GM12878 (cell line): ENCODE measurements around the gene TMEM120B. TPM values are rescaled to one million over a fixed set of nuclear protein-coding genes. Genes with fewer than 3 reads are reported as not detected.

ENCODE experiments used
- ATAC-seq: fragments of 200-7000 bp; cut with Tn5 transposase; 3 replicates; pipeline ENCODE4 v1.9.1; 2020; ENCODE audit warnings: mild to moderate bottlenecking, moderate library complexity
- BruUV-seq: library from RNA; stranded (reverse); fragments of 400-500 nt; replicated peaks from 2 replicates; lab custom pipeline; 2021; lab: Mats Ljungman, UMichigan
- CTCF ChIA-PET: fragments of 300-600 bp; sonication (Branson Sonifier 250); formaldehyde crosslinking; extraction: SDS; loops from one replicate; lab custom pipeline; 2021; ENCODE audit warnings: inconsistent platforms; lab: Yijun Ruan, JAX
- POLR2A ChIA-PET: fragments of 350-600 bp; formaldehyde crosslinking; extraction: SDS; loops from one replicate; lab custom pipeline; 2021; ENCODE audit warnings: inconsistent platforms; lab: Charles Lee
- RAD21 ChIA-PET: fragments of 300-600 bp; sonication (Branson Sonifier 250); formaldehyde crosslinking; loops from one replicate; lab custom pipeline; 2023; ENCODE audit warnings: antibody characterized with exemption; ENCODE audit not compliant: unreplicated experiment; lab: Charles Lee
- SMC1A ChIA-PET: fragments of 300-600 bp; sonication (Branson Sonifier 250); formaldehyde crosslinking; loops from one replicate; lab custom pipeline; 2023; ENCODE audit not compliant: unreplicated experiment, uncharacterized antibody; lab: Charles Lee
- DNase-seq: peaks from one replicate; pipeline ENCODE4 v3.0.0-alpha.2; 2011; ENCODE audit warnings: low read depth, low spot score
- FAIRE-seq: peaks from 3 replicates; lab custom pipeline; 2011; peaks lifted over from hg19 to GRCh38; lab: Jason Lieb, UNC
- H2AFZ ChIP-seq: 2 replicates; pipeline ENCODE4 v1.6.0; 2011; ENCODE audit warnings: low read depth, low read length, control low read depth; ENCODE audit not compliant: control insufficient read depth
- H3K27ac ChIP-seq: 2 replicates; pipeline ENCODE4 v1.5.1; 2011; ENCODE audit warnings: control low read depth; ENCODE audit not compliant: control insufficient read depth, insufficient read depth
- H3K27me3 ChIP-seq, 2 experiments: replicated peaks in 1 of 2; 2 replicates each; pipeline versions ENCODE4 v1.6.0 to v1.6.1; 2011; ENCODE audit warnings: low read length in 1 of 2; ENCODE audit not compliant: control insufficient read depth in 2 of 2, insufficient read depth in 2 of 2
- H3K36me3 ChIP-seq, 2 experiments: 2 replicates each; pipeline ENCODE4 v1.5.1; 2011; ENCODE audit warnings: low read length in 1 of 2; ENCODE audit not compliant: control insufficient read depth in 2 of 2, insufficient read depth in 2 of 2
- H3K4me1 ChIP-seq: 2 replicates; pipeline ENCODE4 v1.6.1; 2011; ENCODE audit warnings: mild to moderate bottlenecking, low read length, moderate library complexity, mixed read lengths; ENCODE audit not compliant: control insufficient read depth, insufficient read depth
- H3K4me2 ChIP-seq: 2 replicates; pipeline ENCODE4 v1.6.0; 2011; ENCODE audit warnings: control low read depth; ENCODE audit not compliant: control insufficient read depth, insufficient read depth
- H3K4me3 ChIP-seq: fragments of 200-600 bp; sonication (generic); 2 replicates; pipeline ENCODE4 v1.5.1; 2016
- H3K79me2 ChIP-seq: 2 replicates; pipeline ENCODE4 v1.6.0; 2011; ENCODE audit warnings: low read length; ENCODE audit not compliant: control insufficient read depth, insufficient read depth
- H3K9ac ChIP-seq: 2 replicates; pipeline ENCODE4 v1.8.0; 2011; ENCODE audit warnings: low read length, control low read depth, mixed read lengths; ENCODE audit not compliant: control insufficient read depth, insufficient read depth
- H3K9me3 ChIP-seq: replicated peaks from 3 replicates; pipeline ENCODE4 v1.5.1; 2011; ENCODE audit warnings: mild to moderate bottlenecking, low read length; ENCODE audit not compliant: control insufficient read depth, insufficient read depth
- H4K20me1 ChIP-seq: 2 replicates; pipeline ENCODE4 v1.6.0; 2011; ENCODE audit not compliant: control insufficient read depth, insufficient read depth
- GATAD2B ChIP-seq: fragments of 450-650 bp; conservative IDR thresholded peaks from 2 replicates; pipeline ENCODE4 v1.6.1; 2017; ENCODE audit warnings: low read depth, mild to moderate bottlenecking, moderate library complexity
- RFX5 ChIP-seq: IDR thresholded peaks from 2 replicates; pipeline ENCODE4 v1.6.1; 2011; ENCODE audit warnings: low read depth, low read length, improper control_type of control experiment
- SMARCA5 ChIP-seq: fragments of 450-650 bp; IDR thresholded peaks from 2 replicates; pipeline ENCODE4 v1.6.1; 2017; ENCODE audit warnings: mild to moderate bottlenecking
- WGBS: methylation state at CpG from one replicate; pipeline ENCODE4 v1.1.6; 2016; ENCODE audit warnings: low lambda C conversion rate; ENCODE audit not compliant: insufficient replicate concordance, insufficient coverage; ENCODE audit errors: missing lambda C conversion rate; 5-methylcytosine and 5-hydroxymethylcytosine counted together
- in situ Hi-C: fragments of 300-500 bp; cut with MboI; formaldehyde crosslinking; loops from 9 replicates; pipeline ENCODE4 v1.14.3; 2018; ENCODE audit warnings: mixed read lengths
- intact Hi-C: fragments of 100-400 bp; cut with micrococcal nuclease; formaldehyde crosslinking; loops from one replicate; pipeline ENCODE4 v1.14.2; 2022; ENCODE audit not compliant: unreplicated experiment
- polyA plus RNA-seq, 11 experiments: library from polyadenylated mRNA; depleted of rRNA in 4 of 11; unstranded in 6 of 11; stranded (reverse) in 5 of 11; fragments of >200 nt; fragmentation: Nextera tagmentation in 4 of 11; fragmentation: Illumina TruSeq in 1 of 11; extraction: Ambion mirVana in 4 of 11; extraction: Trizol in 1 of 11; gene quantifications; 1 replicate in 1 of 11; 2 replicates in 10 of 11; pipeline versions ENCODE4 v1.2.1 to v1.2.3, GENCODE V29; 2011 to 2016; ENCODE audit warnings: inconsistent platforms in 2 of 11, missing spikeins in 2 of 11, low read depth in 1 of 11
- total RNA-seq, 4 experiments: library from RNA; depleted of rRNA in 3 of 4; stranded (reverse); fragments of >200 nt in 3 of 4; fragmentation: Illumina TruSeq in 1 of 4; extraction: Trizol in 1 of 4; gene quantifications; 2 replicates each; pipeline versions ENCODE4 v1.2.1 to v1.2.3, GENCODE V29; 2013 to 2021
- TF ChIP-seq, protein P1 (sequence below): IDR thresholded peaks from 2 replicates; pipeline ENCODE4 v1.6.1; 2011; ENCODE audit warnings: borderline replicate concordance, low read depth, mild to moderate bottlenecking, moderate library complexity, mixed read lengths, low read length; ENCODE audit not compliant: insufficient read depth; ENCODE audit errors: extremely low read length
- TF ChIP-seq, protein P2 (sequence below): IDR thresholded peaks from 2 replicates; pipeline ENCODE4 v1.6.1; 2012; ENCODE audit warnings: low read length, inconsistent platforms

The TMEM120B gene
- total and polyA plus RNA-seq, 10 of the 15 experiments (the other 5 are each of a cell fraction or from before 2014, with no cell fraction given) = 4.0 to 26.2 (median 9.2) TPM

DNA sequence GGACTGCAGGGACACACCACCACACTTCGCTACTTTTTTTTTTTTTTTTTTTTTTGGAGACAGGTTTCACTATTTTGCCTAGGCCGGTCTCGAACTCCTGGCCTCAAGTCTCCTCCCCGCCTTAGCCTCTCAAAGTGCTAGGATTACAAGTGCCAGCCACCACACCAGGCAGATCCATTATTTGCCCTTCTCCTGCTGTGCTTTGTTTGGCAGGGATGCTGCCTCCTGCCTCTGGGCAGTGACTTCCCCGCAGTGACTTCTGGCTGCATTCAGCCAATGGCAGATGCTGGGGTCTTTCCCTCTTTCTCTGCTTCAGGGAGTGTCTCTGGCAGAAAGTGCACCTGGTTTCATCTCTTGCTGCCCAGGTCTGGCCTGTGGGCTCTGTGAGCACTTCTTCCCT is 36.4 kb upstream of the TMEM120B start (continued):
- TF ChIP-seq GATAD2B = no peak
- TF ChIP-seq, protein P1, sequence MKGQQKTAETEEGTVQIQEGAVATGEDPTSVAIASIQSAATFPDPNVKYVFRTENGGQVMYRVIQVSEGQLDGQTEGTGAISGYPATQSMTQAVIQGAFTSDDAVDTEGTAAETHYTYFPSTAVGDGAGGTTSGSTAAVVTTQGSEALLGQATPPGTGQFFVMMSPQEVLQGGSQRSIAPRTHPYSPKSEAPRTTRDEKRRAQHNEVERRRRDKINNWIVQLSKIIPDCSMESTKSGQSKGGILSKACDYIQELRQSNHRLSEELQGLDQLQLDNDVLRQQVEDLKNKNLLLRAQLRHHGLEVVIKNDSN = no peak
- TF ChIP-seq SMARCA5 = no peak

DNA sequence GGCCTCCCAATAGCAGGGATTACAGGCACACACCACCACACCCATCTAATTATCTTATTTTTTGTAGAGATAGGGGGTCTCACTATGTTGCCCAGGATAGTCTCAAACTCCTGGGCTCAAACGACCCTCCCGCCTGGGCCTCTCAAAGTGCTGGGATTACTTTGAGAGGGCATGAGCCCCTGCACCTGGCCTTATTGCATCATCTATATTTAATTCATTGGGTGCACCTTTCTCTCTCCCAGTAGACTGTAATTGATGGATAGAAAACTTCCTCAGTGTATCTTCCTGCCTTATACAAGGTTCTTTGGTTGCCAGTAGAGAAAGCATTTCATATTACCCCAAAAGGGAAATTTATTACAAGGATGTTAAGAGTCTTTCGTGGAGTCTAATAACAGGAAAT is 34.2 kb upstream of the TMEM120B start:
- CTCF ChIA-PET = interaction anchor here (0.8 to 4.7 kb wide), 5 partner anchors 51 to 184 kb away, joined by 3 to 28 read pairs (median 7); partner anchors contain the start of gene ORAI1
- TF ChIP-seq RFX5 (no peak), GATAD2B (no peak)
- TF ChIP-seq, protein P2, sequence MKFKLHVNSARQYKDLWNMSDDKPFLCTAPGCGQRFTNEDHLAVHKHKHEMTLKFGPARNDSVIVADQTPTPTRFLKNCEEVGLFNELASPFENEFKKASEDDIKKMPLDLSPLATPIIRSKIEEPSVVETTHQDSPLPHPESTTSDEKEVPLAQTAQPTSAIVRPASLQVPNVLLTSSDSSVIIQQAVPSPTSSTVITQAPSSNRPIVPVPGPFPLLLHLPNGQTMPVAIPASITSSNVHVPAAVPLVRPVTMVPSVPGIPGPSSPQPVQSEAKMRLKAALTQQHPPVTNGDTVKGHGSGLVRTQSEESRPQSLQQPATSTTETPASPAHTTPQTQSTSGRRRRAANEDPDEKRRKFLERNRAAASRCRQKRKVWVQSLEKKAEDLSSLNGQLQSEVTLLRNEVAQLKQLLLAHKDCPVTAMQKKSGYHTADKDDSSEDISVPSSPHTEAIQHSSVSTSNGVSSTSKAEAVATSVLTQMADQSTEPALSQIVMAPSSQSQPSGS = no peak
- TF ChIP-seq, all 136 proteins: peak for 0
- ATAC-seq (no peak), FAIRE-seq (no peak), DNase-seq (no peak)
- POLR2A ChIA-PET = interaction anchor here (1.2 kb wide), 1 partner anchor 52 kb away, joined by 3 read pairs; the partner anchor contains the start of gene ORAI1
- SMC1A ChIA-PET = interaction anchor here (0.6 kb wide), 1 partner anchor 523 kb away, joined by 3 read pairs; no protein-coding TSS in a partner anchor
- Histone ChIP-seq H3K4me2 (no peak overlapping the region), H3K36me3 (no peaks in the 10 kb centered on the region), H3K9ac (no peak overlapping the region), H3K4me1 (no peaks in the 10 kb centered on the region), H3K9me3 (no peaks in the 10 kb centered on the region), H3K79me2 (no peaks in the 10 kb centered on the region), H3K27me3 (no peaks in the 10 kb centered on the region), H2AFZ (no peak overlapping the region), H3K27ac (no peak overlapping the region), H4K20me1 (no peaks in the 10 kb centered on the region), H3K4me3 (no peak overlapping the region)
- intact Hi-C loops = no loop called here
- in situ Hi-C loops = no loop called here
- WGBS = 58% methylated on average over 3 of the region's 3 CpGs
- BruUV-seq = no TSS peak
- RAD21 ChIA-PET = interaction anchor here (0.6 kb wide), 1 partner anchor 49 kb away, joined by 3 read pairs; no protein-coding TSS in a partner anchor
